Measurements from ENCODE around the gene ADGRG6.
A peak's percentile ranks its signal among the peaks of the same experiment; 100 is the strongest.

ADGRG6 gene

GRCh38 chr6:142361345-142361744 is 59.5 kb downstream of the ADGRG6 start:
- Histone ChIP-seq H3K27me3 (ENCODE audit: insufficient read depth, low read length) (no peaks in the 10 kb centered on the region), H3K36me3 (ENCODE audit: insufficient read depth, low read length) (no peaks in the 10 kb centered on the region), H3K4me3 (ENCODE audit: low read depth, low read length) (no peak overlapping the region), H2AFZ (ENCODE audit: low read length, unreplicated experiment) (no peak overlapping the region), H3K79me2 (ENCODE audit: control insufficient read depth, insufficient read depth, low read length, unreplicated experiment) (no peaks in the 10 kb centered on the region), H3K27ac (ENCODE audit: low read depth, low read length) (no peak overlapping the region), H3K4me1 (ENCODE audit: control insufficient read depth, insufficient read depth, low read length, unreplicated experiment) (peaks cover 21% of the 10 kb centered on the region)

- Histone ChIP-seq H3K27me3 (ENCODE audit: insufficient read depth, low read length) (no peaks in the 10 kb centered on the region), H3K27ac (ENCODE audit: low read depth, low read length) (peak overlapping the region; percentile 27), H3K36me3 (ENCODE audit: insufficient read depth, low read length) (no peaks in the 10 kb centered on the region), H3K4me3 (ENCODE audit: low read depth, low read length) (no peak overlapping the region), H3K4me1 (ENCODE audit: control insufficient read depth, insufficient read depth, low read length, unreplicated experiment) (peaks cover 17% of the 10 kb centered on the region), H3K79me2 (ENCODE audit: control insufficient read depth, insufficient read depth, low read length, unreplicated experiment) (no peaks in the 10 kb centered on the region), H2AFZ (ENCODE audit: low read length, unreplicated experiment) (no peak overlapping the region)
Measured at GRCh38 chr6:142361779-142362750, 60.3 kb downstream of the ADGRG6 start.

GRCh38 chr6:142367061-142367460 is 65.3 kb downstream of the ADGRG6 start:
- Histone ChIP-seq H3K36me3 (ENCODE audit: insufficient read depth, low read length) (no peaks in the 10 kb centered on the region), H2AFZ (ENCODE audit: low read length, unreplicated experiment) (peak overlapping the region; percentile 66), H3K4me3 (ENCODE audit: low read depth, low read length) (peak overlapping the region; percentile 3; the same call in 1 of the 2 replicates), H3K27ac (ENCODE audit: low read depth, low read length) (no peak overlapping the region), H3K27me3 (ENCODE audit: insufficient read depth, low read length) (no peaks in the 10 kb centered on the region), H3K4me1 (ENCODE audit: control insufficient read depth, insufficient read depth, low read length, unreplicated experiment) (peaks cover 9% of the 10 kb centered on the region), H3K79me2 (ENCODE audit: control insufficient read depth, insufficient read depth, low read length, unreplicated experiment) (no peaks in the 10 kb centered on the region)

DNA sequence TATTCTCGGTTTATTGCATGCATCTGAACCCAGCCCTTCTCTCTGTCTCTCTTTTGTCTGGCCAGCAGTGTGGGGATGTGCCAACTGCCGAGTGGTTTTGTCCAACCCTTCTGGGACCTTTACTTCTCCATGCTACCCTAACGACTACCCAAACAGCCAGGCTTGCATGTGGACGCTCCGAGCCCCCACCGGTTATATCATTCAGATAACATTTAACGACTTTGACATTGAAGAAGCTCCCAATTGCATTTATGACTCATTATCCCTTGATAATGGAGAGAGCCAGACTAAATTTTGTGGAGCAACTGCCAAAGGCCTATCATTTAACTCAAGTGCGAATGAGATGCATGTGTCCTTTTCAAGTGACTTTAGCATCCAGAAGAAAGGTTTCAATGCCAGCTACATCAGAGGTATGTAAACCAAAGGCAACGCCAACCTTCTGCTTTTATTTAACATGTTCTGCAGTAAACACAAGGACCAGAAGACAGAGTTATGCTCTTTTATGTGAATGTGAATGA is 65.8 kb downstream of the ADGRG6 start:
- Histone ChIP-seq H3K4me1 (ENCODE audit: control insufficient read depth, insufficient read depth, low read length, unreplicated experiment) (peaks cover 10% of the 10 kb centered on the region), H2AFZ (ENCODE audit: low read length, unreplicated experiment) (peak overlapping the region; percentile 66), H3K27ac (ENCODE audit: low read depth, low read length) (no peak overlapping the region), H3K27me3 (ENCODE audit: insufficient read depth, low read length) (no peaks in the 10 kb centered on the region), H3K79me2 (ENCODE audit: control insufficient read depth, insufficient read depth, low read length, unreplicated experiment) (no peaks in the 10 kb centered on the region), H3K4me3 (ENCODE audit: low read depth, low read length) (peak overlapping the region; percentile 3; the same call in 1 of the 2 replicates), H3K36me3 (ENCODE audit: insufficient read depth, low read length) (no peaks in the 10 kb centered on the region)

DNA sequence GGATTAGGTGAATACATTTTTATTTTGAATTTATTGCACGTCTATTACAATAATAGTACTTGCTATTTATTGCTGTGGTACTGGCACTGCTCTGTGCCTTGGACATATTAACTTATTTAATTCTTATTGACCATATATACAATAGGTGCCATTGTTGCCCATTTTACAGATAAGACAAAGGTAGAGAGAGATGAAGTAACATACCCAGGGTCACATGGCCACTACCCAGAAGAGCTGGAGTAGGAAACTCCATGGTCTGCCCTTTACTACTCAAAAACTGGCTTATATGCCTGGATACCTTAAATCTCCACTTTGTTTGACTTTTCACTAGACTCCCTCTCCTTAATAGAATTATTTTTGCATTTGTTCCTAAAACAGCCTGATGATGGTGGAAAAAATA is 67.5 kb downstream of the ADGRG6 start:
- H3K4me1 ChIP-seq (ENCODE audit: control insufficient read depth, insufficient read depth, low read length, unreplicated experiment) = peaks cover 18% of the 10 kb centered on the region
- H3K27ac ChIP-seq (ENCODE audit: low read depth, low read length) = no peak overlapping the region
- H3K4me3 ChIP-seq (ENCODE audit: low read depth, low read length) = no peak overlapping the region
- H2AFZ ChIP-seq (ENCODE audit: low read length, unreplicated experiment) = no peak overlapping the region
- H3K36me3 ChIP-seq (ENCODE audit: insufficient read depth, low read length) = no peaks in the 10 kb centered on the region
- no peaks in the 10 kb centered on the region for H3K79me2 ChIP-seq (ENCODE audit: control insufficient read depth, insufficient read depth, low read length, unreplicated experiment)
- H3K27me3 ChIP-seq (ENCODE audit: insufficient read depth, low read length) = no peaks in the 10 kb centered on the region

DNA sequence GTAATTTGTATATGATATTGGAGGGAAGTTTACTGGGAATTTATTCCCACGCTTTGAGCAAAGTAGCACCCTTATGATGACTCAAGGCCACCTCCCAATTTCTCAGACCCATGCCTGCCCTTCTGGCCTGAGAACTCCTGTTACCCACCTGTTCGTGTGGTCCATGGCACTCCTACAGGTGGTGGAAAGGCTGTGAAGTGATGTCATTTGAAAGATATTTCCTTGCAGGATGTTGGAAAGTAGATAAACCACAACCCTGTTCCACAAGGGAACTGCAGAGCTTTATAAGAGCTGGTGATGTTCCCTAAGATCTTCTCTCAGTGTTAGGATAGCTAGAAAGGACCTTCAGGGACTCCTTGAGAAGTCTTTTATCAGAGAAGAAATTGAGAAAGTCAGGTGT is 70.5 kb downstream of the ADGRG6 start:
- no peak overlapping the region for H2AFZ ChIP-seq (ENCODE audit: low read length, unreplicated experiment)
- H3K79me2 ChIP-seq (ENCODE audit: control insufficient read depth, insufficient read depth, low read length, unreplicated experiment) = no peaks in the 10 kb centered on the region
- no peak overlapping the region for H3K27ac ChIP-seq (ENCODE audit: low read depth, low read length)
- peaks cover 40% of the 10 kb centered on the region for H3K4me1 ChIP-seq (ENCODE audit: control insufficient read depth, insufficient read depth, low read length, unreplicated experiment)
- no peaks in the 10 kb centered on the region for H3K36me3 ChIP-seq (ENCODE audit: insufficient read depth, low read length)
- no peak overlapping the region for H3K4me3 ChIP-seq (ENCODE audit: low read depth, low read length)
- H3K27me3 ChIP-seq (ENCODE audit: insufficient read depth, low read length) = no peaks in the 10 kb centered on the region

DNA sequence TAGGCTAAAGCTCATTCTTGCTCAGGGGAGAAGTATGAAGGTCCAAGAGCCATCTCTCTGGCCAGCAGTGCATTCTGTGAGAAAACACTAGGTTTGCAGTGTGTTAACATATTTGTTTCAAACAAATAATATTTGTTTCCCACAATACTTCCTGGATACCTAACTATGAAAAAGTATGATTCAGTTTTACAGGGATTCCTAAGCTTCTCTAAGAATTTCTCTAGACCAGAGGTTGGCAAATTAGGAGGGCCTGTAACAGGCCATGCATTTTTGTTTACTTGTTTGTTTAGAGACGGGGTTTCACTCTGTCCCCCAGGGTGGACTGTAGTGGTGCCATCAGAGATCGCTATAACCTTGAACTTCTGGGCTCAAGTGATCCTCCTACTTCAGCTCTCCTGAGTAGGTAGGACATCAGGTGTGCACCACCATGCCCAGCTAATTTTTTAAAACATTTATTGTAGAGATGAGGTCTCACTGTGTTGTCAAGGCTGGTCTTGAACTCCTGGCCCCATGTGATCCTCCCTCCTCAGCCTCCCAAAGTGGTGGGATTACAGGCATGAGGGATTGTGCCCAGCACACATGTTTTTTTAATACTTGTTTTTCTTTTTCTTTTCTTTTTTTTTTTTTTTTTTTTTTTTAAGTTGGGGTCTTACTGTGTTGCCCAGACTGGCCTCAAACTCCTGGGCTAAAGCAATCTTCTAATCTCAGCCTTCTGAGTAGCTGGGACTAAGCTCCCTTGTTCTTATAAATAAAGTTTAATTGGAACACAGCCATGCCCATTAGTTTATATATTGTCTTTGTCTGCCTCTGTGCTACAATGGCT is 71.7 kb downstream of the ADGRG6 start:
- H3K36me3 ChIP-seq (ENCODE audit: insufficient read depth, low read length) = no peaks in the 10 kb centered on the region
- no peak overlapping the region for H2AFZ ChIP-seq (ENCODE audit: low read length, unreplicated experiment)
- no peaks in the 10 kb centered on the region for H3K79me2 ChIP-seq (ENCODE audit: control insufficient read depth, insufficient read depth, low read length, unreplicated experiment)
- H3K27ac ChIP-seq (ENCODE audit: low read depth, low read length) = no peak overlapping the region
- H3K27me3 ChIP-seq (ENCODE audit: insufficient read depth, low read length) = no peaks in the 10 kb centered on the region
- peaks cover 42% of the 10 kb centered on the region for H3K4me1 ChIP-seq (ENCODE audit: control insufficient read depth, insufficient read depth, low read length, unreplicated experiment)
- H3K4me3 ChIP-seq (ENCODE audit: low read depth, low read length) = no peak overlapping the region

DNA sequence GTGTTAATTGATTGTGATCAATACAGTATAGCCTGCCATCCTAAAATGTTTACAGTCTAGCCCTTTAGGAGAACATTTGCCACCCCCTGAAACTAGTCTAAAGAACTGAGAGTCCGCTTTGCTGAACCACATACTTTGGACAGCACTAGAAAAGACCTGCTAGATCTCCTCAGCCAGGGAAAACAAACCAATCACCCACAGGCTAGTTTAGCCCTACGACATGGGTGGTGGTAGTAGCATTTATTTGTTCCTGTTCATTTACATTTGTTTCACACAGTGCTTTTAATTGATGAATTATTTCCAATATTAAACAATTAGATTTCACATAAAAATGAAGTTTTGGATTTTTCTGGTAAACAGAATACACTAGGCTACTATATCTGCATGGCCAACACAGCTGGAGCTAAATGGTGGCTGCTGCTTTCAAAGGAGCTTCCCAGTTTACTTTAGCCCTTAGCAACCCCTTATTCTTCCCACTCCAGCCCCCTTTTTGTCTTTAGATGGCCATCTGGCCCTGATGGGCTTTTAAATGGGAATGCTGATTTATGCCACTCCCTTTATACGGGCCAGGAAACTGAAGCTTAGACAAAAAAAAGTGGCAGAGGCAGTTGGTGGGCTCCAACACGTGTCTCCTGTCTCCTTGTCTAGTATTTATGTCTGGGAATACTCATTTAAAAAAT is 72.4 kb downstream of the ADGRG6 start:
- Histone ChIP-seq H3K27ac (ENCODE audit: low read depth, low read length) (peak overlapping the region; percentile 76; the same call in 1 of the 2 replicates), H3K4me1 (ENCODE audit: control insufficient read depth, insufficient read depth, low read length, unreplicated experiment) (peaks cover 44% of the 10 kb centered on the region), H3K27me3 (ENCODE audit: insufficient read depth, low read length) (no peaks in the 10 kb centered on the region), H2AFZ (ENCODE audit: low read length, unreplicated experiment) (peak overlapping the region; percentile 29), H3K4me3 (ENCODE audit: low read depth, low read length) (no peak overlapping the region), H3K36me3 (ENCODE audit: insufficient read depth, low read length) (no peaks in the 10 kb centered on the region), H3K79me2 (ENCODE audit: control insufficient read depth, insufficient read depth, low read length, unreplicated experiment) (no peaks in the 10 kb centered on the region)

- Histone ChIP-seq H3K27ac (ENCODE audit: low read depth, low read length) (peak overlapping the region; percentile 76), H3K27me3 (ENCODE audit: insufficient read depth, low read length) (no peaks in the 10 kb centered on the region), H3K79me2 (ENCODE audit: control insufficient read depth, insufficient read depth, low read length, unreplicated experiment) (no peaks in the 10 kb centered on the region), H2AFZ (ENCODE audit: low read length, unreplicated experiment) (peak overlapping the region; percentile 4), H3K4me1 (ENCODE audit: control insufficient read depth, insufficient read depth, low read length, unreplicated experiment) (peaks cover 44% of the 10 kb centered on the region), H3K36me3 (ENCODE audit: insufficient read depth, low read length) (no peaks in the 10 kb centered on the region), H3K4me3 (ENCODE audit: low read depth, low read length) (peak overlapping the region; percentile 50)
Measured at GRCh38 chr6:142374965-142375733, 73.3 kb downstream of the ADGRG6 start.
